ENCODE data around the gene EGFLAM. TPM values are rescaled to one million over a fixed set of nuclear protein-coding genes. Genes with fewer than 3 reads are reported as not detected.
A peak's percentile ranks its signal among the peaks of the same experiment; 100 is the strongest.

Gene EGFLAM
- total and polyA plus RNA-seq, 2 of the 4 experiments (the other 2 are of a cell fraction), result 0.77 to 1.1 TPM

GRCh38 chr5:38316544-38317224 is 58.3 kb downstream of the EGFLAM start:
- no peak overlapping the region for H3K27ac ChIP-seq (ENCODE audit: insufficient read depth, low read length)
- intact Hi-C loops (cut with micrococcal nuclease), result no loop called here

More at GRCh38 chr5:38316544-38317224, 58.3 kb downstream of the EGFLAM start:
- dilution Hi-C loops (cut with HindIII; ENCODE audit: low sequenced_read_pairs, unreplicated experiment) (no loop called here), in situ Hi-C loops (cut with MboI; ENCODE audit: low sequenced_read_pairs) (no loop called here)
- Histone ChIP-seq H4K8ac (ENCODE audit: low read depth in 2 of 2, low read length in 2 of 2) (no peak overlapping the region), H4K91ac (ENCODE audit: insufficient read depth, low read depth, low read length) (no peak overlapping the region), H3K4me3 (ENCODE audit: insufficient read depth, low read depth, low read length) (no peak overlapping the region), H3K36me3 (ENCODE audit: control insufficient read depth, insufficient read depth, low read length) (no peaks in the 10 kb centered on the region), H4K5ac (ENCODE audit: low read depth, low read length) (no peak overlapping the region), H2BK20ac (ENCODE audit: low read depth, low read length) (no peak overlapping the region), H2BK5ac (ENCODE audit: low read depth, low read length, poor library complexity, severe bottlenecking) (no peak overlapping the region), H3K4ac (ENCODE audit: low read depth, low read length) (no peak overlapping the region), H4K20me1 (ENCODE audit: insufficient read depth, low read length) (no peaks in the 10 kb centered on the region), H3K56ac (ENCODE audit: extremely low read depth, insufficient read depth, low read length) (no peak overlapping the region), H3K4me2 (ENCODE audit: low read depth, low read length) (no peak overlapping the region), H2BK15ac (ENCODE audit: low read depth, low read length) (no peak overlapping the region), H3K4me1 (ENCODE audit: control insufficient read depth, insufficient read depth, low read length) (no peaks in the 10 kb centered on the region), H3K18ac (ENCODE audit: low read depth, low read length) (no peak overlapping the region), H3K14ac (replicated peaks; ENCODE audit: low read depth, low read length) (no peak overlapping the region), H3K9me1 (ENCODE audit: insufficient read depth, low read length) (no peaks in the 10 kb centered on the region), H2AK9ac (replicated peaks; ENCODE audit: low read depth, low read length, poor library complexity) (no peak overlapping the region), H2BK120ac (ENCODE audit: low read depth, low read length) (no peak overlapping the region), H3K9ac (ENCODE audit: low read depth, low read length) (no peak overlapping the region), H3K79me1 (ENCODE audit: low read depth in 1 of 2, low read length in 2 of 2) (no peaks in the 10 kb centered on the region), H3K27me3 (ENCODE audit: control insufficient read depth, insufficient read depth, low read length) (no peaks in the 10 kb centered on the region; the same call in 1 of the 2 replicates), H2AK5ac (ENCODE audit: low read depth, low read length) (no peak overlapping the region), H2AFZ (replicated peaks; ENCODE audit: low read length, poor library complexity) (no peak overlapping the region), H3K9me3 (ENCODE audit: control insufficient read depth, insufficient read depth, low read length) (no peaks in the 10 kb centered on the region), H3K23ac (ENCODE audit: low read depth, low read length) (no peak overlapping the region)
- CTCF ChIA-PET, result no interaction called here
- DNase-seq (peak; percentile 44), ATAC-seq (ENCODE audit: low read depth) (no peak)
- WGBS, 2 experiments (ENCODE audit: extremely low coverage in 2 of 2, insufficient read length in 1 of 2), result no CpG with 5 or more reads among the region's 6 CpGs
- POLR2A ChIA-PET (ENCODE audit: unreplicated experiment), result no interaction called here
- BruUV-seq (replicated peaks), result no TSS peak
- TF ChIP-seq USF2 (IDR thresholded peaks at IDR 0.05; ENCODE audit: low read depth, low read length) (peak; percentile 47; the same call in 1 of the 2 replicates), BHLHE40 (IDR thresholded peaks at IDR 0.05; ENCODE audit: low read depth, low read length) (no peak)

Measured in IMR-90 (cell line).